ENCODE data around the gene MYCN.
"Not testable (repeated sequence)": the region's sequence is repeated elsewhere in the genome, so short reads cannot be mapped to it uniquely, and the experiment has no call there.

Gene MYCN

GRCh38 chr2:15963109-15963976 lies 23.0 kb downstream of the MYCN start:
- not testable (repeated sequence) for DNase-seq

DNA sequence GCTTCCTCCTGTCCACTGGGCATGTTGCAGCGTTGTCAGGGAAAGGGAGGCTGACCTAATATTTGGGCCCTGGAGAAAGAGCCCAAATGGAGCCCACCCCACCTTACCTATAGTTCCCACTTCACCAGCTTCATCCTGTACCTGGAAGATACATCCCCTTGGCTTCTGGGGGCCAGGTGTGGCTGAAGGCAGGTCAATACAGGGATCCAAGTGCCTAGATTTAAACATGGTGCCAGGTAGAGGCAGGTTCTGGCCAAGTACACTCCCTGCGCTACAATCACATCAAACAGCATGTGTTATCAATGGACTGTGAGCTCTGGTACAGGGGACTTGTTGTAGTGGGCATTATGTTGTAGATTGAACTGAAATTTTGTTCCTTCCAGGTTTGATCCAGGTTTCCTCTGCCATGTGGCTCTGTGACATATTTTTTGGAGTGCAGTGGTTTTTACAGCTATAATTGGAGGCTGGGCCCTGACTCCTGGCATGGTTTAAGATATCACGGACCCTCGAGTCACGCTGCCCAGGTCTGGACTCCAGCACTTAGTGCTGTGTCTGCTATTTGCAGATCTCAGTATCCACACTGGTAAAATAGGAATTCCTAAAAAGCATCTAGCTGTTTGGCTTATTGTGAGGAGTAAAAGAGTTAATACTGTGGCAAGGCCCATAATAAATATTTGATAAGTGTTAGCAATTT lies 23.8 kb downstream of the MYCN start:
- DNase-seq = no peak

DNA sequence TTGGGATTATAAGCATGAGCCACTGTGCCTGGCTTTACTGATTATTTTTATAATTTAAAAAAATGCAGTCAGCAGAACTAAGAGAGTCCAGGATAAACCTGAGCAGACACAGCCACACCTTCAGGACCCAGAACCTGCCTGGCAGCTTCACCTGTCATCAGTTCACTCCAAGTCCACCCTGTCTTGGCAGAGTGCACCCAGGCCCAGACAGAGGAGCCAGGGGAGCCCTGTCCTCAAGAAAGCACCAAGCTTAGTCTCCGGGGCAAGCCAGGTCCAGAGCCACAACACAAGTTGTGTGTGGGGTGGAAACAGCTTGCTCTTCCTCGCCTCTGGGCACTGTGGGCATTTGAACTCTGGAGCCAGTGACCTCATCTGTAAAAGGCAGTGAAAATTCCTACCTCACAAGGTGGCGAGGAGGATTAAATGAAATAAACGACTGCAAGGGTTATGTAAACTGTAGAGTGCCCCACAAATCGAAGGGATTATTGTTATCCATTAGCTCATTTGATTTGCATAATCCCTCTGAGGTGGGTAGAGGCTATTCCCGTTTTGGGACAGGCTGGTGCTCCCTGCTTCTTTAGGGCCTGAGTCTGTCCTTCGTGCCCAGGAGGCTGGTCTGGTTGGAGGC lies 24.7 kb downstream of the MYCN start:
- DNase-seq = no peak

DNA sequence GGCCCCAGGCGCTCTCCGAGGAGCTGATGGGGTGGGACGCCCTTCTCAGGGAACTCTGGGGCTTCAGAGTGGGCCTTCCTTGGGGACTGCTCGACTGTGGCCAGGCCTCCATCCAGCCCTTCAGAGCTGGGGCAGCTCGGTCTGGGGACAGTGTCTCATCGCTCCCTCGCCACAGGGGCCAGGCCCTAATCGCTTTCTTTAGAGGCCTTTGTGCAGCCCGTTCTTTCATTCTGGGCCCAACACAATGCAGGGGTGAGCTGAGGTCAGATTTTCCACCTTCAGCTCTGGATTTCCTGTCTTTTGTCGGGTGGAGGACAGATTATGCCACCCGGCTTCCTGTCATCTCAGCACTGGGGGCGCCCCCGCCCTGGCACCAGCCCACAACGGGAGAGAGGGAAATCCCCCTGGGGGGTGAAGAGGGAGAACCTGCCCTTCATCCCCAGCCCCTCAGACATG lies 25.2 kb downstream of the MYCN start:
- DNase-seq = no peak

- no peak for DNase-seq
These were observed 27.3 kb downstream of the MYCN start for GRCh38 chr2:15967415-15968279.

DNA sequence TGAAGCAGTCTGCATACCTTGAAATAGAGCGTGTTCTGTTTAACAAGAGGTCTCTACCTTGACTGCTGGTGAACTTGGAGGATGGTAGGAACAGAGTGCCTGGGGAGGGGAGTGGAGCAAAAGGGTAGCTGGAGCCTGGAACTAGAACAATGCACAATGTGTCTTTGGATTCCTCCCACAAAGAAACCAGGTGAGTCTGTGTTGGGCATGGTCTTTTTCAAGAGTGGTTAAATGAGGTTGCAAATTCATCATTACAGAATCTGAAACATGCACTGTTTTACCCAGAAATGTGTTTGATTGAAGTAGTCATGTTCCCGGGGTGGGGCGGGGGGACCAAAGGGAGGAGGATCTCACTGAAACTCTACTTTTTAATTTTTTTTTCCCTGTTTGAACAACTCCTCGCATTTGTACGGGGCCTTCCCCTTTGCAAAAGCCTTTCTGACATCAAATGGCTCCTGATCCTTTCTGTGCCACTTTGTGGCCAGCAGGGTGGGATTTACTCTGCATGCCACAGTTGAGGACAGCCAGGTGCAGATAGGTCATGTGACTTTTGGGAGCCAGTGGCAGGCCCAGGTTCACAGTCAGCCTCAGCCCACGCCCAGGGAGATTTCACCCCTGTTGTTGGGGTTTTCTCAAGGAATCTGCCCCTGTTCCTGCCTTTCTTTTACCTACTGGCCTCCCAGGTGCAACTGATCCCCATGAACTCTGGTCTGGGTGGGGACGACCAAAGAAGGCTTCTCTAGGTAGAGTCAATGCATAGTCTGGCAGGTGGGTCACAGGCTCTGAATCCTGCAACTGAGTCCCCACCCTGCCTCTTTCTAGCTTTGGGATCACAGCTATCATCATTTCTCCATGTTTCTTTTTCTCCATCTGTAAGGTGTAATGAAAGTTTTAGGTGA lies 28.2 kb downstream of the MYCN start:
- no peak for DNase-seq

DNA sequence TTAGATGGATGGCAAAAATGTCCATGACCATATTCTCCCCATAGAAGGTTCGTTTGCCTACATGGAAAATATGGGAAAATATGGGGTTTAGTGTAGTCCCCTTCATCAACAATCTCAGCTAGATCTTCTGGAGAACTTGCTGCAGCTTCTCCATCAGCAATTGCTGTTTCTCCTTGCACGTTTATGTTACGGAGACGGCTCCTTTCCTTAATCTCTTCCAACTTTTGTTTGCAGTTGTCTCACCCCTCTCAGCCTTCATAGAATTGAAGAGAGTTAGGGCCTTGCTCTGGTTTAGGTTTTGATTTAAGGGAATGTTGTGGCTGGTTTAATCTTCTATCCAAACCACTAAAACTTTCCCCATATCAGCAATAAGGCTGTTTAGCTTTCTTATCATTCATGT lies 28.9 kb downstream of the MYCN start:
- no peak for DNase-seq

DNA sequence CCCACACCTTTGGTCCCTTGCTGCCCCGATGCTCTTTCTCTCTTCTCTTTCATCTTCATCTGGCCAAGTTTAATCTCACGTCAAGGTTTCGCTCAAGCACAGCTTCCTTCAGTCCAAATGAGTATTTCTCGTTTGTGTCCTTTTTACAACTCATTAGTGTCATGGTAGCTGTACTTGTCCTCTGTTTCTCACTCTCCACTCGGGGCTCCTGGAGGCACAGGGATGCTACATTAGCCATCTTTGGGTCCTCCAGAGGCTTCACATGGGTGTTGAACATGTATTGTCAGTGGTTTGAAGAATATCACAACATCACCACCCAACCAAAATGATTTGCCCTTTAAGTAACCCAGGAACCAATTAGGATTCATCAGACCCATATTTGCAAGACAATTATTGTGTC lies 30.4 kb downstream of the MYCN start:
- no peak for DNase-seq

DNA sequence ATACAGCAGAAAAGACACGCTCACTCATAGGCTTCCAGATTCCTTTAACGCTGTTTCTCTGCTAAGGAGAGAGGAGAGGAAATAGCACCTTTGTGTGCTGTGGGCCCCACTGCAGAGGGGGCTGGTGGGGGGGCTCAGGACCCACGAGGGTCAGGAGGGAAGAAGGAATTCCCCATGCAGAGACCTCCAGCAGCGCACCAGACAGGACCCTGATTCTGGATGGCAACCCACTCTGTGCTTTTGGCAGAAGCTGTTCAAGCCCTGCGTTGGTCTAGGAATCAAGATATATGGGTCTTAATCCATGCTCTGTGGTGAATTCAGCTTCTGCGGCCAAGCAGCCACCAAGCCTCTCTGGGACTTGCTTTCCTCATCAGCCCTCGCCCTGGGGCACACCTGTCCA lies 31.0 kb downstream of the MYCN start:
- DNase-seq = no peak

DNA sequence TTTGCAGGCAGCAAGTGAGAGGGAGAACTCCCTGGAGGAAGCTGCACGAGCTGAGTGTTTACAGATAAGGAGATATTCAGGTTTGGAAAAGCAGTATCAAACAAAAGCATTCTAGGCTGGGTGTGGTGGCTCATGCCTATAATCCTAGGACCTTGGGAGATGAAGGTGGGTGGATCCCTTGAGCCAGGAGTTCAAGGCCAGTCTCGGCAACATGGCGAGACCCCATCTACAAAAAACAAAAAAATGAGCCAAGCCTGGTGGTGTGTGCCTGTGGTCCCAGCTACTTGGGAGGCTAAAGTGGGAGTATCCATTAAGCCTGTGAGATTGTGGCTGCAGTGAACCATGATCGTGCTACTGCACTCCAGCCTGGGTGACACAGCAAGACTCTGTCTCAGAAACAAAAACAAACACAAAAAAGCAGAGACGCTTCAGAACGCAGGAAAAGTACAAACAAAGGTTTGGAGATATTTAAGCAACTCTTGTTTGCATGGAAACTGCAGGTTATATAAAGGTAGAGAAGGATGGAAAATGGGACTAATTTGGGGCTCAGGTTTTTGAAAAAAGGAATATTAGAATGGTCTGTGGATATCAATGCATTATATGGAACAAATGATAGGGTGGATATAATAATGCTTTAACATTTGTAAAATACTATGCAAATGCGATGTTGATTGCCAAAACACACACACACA lies 31.6 kb downstream of the MYCN start:
- DNase-seq = no peak

DNA sequence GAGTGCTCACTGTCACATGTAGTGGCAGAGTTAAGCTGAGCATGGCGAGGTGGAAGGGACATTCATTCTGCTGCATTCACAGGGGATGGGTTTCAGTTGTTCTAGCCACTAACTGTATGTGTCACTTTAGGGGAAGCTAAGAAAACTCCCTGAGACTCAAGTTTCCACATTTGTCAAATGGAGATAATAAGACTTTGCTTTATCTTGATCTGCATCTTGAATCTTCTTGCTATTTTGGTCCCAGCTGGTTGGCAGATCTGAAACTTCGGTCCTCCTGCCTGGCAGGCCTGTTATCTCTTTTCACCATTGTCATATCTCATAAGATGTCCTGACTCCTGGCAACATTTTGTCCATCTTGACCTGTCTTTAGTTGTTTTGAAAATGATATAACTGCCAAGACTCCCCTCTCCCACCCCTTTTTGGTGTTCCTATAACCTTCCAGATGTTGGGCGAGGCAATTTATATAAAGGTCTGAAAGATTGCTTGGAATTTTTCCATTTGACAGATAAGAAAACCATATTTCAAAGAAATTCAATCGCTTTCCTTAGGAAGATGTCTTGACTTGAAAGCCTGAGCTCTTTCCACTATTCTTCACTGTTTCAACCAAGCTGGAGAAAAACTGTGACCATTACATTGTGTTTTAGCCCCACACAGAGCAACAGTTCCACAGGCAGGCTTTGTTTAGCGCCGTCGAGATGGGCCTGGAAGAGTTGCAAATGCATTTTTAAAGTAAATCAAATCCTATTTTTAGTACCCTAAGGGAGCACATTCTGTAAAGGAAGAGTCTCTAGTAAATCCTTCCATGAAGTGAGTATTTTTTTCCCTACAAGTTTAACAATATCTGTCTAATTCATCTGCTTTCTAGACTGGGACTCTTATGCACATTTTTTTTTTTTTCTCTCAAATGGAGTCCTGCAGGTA lies 33.4 kb downstream of the MYCN start:
- no peak for DNase-seq

DNA sequence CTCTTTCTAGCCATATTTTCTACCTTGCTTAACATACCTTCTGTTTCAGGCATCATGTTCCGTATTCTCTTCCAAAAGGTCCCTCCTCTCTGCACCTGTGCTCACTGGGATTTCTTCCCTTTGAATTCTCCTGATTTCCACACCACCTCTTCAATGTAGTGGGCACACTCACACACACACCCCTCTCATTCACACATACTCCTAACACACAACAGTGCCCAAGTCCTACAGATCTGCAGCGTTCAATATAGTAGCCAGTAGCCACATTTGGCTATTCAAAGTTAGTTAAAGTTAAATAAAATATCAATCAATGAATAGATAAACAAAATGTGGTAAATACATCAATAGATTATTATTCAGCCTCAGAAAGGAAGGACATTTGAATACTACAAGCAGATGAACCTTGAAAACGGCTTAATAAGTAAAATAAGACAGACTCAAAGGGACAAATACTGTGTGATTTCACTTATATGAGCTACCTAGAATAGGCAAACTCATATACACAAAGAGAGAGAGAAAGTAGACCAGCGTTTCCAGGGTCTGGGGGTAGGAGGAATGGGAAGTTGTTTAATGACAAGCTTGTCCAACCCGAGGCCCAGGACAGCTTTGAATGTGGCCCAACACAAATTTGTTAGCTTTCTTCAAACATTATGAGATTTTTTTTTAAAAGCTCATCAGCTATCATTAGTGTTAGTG lies 34.4 kb downstream of the MYCN start:
- no peak for DNase-seq

GRCh38 chr2:15975261-15975600 lies 34.9 kb downstream of the MYCN start:
- no peak for DNase-seq

DNA sequence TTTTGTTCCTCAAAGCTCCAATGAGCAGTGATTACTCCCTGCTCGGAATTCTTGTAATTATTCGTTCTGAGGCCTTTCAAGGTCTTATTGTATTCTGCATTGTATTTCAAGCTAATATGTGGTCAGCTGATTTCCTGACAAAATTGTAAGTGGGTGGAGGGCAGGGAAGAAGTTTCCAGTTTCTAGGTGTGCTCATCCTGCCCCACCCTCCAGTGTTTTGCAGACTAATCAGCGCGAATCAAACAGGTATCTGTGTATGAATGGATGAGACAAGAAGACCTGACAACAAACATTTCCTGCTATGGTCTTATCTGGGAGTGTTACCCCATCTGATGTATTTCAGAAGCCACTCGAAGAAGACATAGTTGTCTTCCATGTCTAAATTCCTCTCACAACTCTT lies 35.3 kb downstream of the MYCN start:
- DNase-seq = no peak

DNA sequence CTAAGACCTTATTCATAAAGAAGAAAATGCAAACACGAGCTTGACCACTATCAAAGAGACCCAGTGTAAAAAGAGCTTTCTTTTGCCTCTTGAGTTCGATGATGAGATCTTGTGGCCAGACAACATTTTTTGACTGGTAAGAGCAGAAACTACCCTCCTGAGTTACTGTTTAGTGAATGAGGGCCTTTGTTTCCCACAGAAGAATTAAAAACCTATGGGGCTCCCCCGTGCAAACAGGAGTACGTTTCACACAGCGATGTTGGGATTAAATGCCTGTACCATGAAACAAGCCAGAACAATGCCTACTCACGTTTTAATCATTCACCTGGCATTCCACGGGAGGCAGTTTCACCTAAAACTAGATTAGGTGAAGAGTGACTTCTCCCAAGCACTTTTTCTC lies 36.0 kb downstream of the MYCN start:
- no peak for DNase-seq

DNA sequence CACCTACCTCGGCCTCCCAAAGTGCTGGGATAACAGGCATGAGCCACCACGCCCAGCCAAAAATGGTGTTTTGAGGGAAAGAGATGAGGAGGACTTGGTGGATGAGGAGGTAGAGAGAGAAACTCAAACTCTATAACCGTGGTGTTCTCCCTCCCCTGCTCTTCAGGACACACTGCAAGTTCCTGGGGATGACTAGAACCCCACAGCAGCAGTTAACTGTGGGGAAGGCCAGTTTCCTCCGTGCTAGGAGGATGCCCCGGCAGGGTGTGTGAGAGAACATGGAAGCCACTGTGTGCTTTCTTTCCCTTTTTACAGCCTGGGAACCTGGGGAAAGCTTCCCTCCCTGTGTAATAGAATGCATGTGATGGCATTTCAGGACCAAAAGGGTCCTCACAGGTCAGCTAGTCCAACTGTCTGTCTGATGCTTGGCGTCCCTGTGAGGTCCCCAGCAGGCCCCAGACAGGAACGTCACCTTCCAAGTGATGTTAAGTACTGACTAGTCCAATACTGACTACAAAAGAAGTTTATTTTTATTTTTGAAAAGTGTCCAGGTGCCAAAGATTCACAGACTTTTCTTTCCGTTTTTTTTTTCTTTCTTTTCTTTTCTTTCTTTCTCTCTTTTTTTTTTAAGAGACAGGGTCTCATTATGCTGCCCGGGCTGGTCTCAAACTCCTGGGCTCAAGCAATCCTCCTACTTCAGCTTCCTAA lies 38.9 kb downstream of the MYCN start:
- DNase-seq = no peak

DNA sequence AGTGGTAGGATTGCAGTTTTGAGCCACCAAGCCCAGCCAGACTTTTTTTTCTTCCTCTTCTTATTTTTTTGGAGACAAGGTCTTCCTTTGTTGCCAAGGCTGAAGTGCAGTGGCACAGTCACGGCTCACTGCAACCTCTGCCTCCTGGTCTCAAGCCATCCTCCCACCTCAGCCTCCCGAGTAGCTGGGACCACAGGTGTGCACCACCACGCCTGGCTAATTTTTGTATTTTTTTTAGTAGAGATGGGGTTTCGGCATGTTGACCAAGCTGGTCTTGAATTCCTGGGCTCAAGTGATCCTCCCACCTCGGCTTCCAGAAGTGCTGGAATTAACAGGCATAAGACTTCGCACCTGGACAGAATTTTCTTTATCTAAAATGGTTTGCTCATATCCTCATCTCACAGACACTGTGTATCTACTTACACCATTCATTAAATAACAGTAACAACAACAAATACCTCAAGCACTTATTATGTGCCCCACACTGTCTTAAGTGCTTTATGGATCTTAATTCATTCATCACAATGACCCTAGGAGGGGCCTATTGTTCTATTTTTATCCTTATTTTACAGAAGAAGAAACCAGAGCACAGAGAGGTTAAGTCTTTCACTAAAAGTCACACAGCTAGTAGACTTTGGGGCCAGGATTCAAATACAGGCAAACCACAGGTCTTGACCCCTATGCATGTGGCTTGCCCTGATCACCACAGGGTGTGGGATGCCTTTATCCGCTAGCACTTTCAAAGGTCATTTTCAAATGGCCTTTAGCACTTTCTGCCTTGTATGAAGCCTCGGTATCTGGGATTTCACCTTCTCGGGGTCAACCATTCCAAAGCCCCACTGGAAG lies 39.6 kb downstream of the MYCN start:
- DNase-seq = no peak

- DNase-seq = no peak
These were observed 40.3 kb downstream of the MYCN start for GRCh38 chr2:15980605-15981098.
